HEK293 (cell line): ENCODE measurements around the gene FMNL3.

ENCODE experiments used
- YY2 ChIP-seq: fragments of 450-650 bp; formaldehyde crosslinking; IDR thresholded peaks from 2 replicates; pipeline ENCODE4 v1.5.1; 2016; ENCODE audit warnings: missing biosample characterization, missing genetic modification characterization
- ZFHX2 ChIP-seq: fragments of 450-650 bp; formaldehyde crosslinking; conservative IDR thresholded peaks from 2 replicates; pipeline ENCODE4 v1.5.1; 2016; ENCODE audit warnings: missing biosample characterization, missing genetic modification characterization
- ZNF138 ChIP-seq: fragments of 450-650 bp; formaldehyde crosslinking; IDR thresholded peaks from 2 replicates; pipeline ENCODE4 v1.5.1; 2016; ENCODE audit warnings: missing biosample characterization, missing genetic modification characterization, borderline replicate concordance
- ZNF146 ChIP-seq: fragments of 450-650 bp; formaldehyde crosslinking; IDR thresholded peaks from 2 replicates; pipeline ENCODE4 v1.5.1; 2016; ENCODE audit warnings: missing biosample characterization, missing genetic modification characterization
- ZNF274 ChIP-seq, 2 experiments: fragments of 200-500 bp in 1 of 2; fragments of 450-650 bp in 1 of 2; sonication (Bioruptor generic) in 1 of 2; formaldehyde crosslinking in 1 of 2; IDR thresholded peaks; 2 replicates each; pipeline versions ENCODE4 v1.5.1 to v1.6.1; 2014 to 2016; ENCODE audit warnings: borderline replicate concordance in 1 of 2, inconsistent platforms in 1 of 2, low read length in 1 of 2, missing biosample characterization in 1 of 2, missing genetic modification characterization in 1 of 2
- ZNF513 ChIP-seq: fragments of 450-650 bp; IDR thresholded peaks from 2 replicates; pipeline ENCODE4 v1.5.1; 2018; ENCODE audit warnings: missing biosample characterization, missing genetic modification characterization
- TF ChIP-seq, protein P1 (sequence below): fragments of 450-650 bp; formaldehyde crosslinking; IDR thresholded peaks from 2 replicates; pipeline ENCODE4 v1.5.1; 2016; ENCODE audit warnings: missing biosample characterization, missing genetic modification characterization

DNA sequence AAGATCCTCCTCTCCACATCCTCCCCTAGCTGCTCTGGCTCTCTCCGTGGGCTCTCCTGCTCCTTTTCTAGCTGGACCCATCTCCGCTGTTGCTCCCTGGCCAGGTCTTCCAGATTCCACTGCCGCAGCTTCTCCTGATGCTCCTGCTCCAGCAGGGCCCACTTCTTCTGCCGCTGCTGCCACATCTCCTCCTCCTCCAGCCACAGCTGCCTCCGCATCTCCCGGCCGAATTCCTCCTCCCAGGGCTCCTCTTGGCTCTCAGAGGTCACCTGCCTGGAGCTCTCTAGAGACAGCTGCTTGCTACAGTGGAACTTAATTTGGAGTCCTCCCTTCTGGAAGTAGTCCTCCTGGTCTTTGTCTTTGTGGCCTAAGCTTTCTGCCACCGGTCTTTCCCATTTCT, 107.2 kb downstream of the FMNL3 start:
- TF ChIP-seq ZNF513 (no peak), ZNF146 (tag by site-specific recombination) (no peak), ZNF274 (IDR thresholded peaks at IDR 0.05; ENCODE audit: low read length) (no peak), ZNF274 (tag by site-specific recombination; IDR thresholded peaks at IDR 0.05; ENCODE audit: borderline replicate concordance) (no peak), ZFHX2 (tag by site-specific recombination) (no peak), YY2 (tag by site-specific recombination) (no peak), ZNF138 (no peak)
- TF ChIP-seq, protein P1, sequence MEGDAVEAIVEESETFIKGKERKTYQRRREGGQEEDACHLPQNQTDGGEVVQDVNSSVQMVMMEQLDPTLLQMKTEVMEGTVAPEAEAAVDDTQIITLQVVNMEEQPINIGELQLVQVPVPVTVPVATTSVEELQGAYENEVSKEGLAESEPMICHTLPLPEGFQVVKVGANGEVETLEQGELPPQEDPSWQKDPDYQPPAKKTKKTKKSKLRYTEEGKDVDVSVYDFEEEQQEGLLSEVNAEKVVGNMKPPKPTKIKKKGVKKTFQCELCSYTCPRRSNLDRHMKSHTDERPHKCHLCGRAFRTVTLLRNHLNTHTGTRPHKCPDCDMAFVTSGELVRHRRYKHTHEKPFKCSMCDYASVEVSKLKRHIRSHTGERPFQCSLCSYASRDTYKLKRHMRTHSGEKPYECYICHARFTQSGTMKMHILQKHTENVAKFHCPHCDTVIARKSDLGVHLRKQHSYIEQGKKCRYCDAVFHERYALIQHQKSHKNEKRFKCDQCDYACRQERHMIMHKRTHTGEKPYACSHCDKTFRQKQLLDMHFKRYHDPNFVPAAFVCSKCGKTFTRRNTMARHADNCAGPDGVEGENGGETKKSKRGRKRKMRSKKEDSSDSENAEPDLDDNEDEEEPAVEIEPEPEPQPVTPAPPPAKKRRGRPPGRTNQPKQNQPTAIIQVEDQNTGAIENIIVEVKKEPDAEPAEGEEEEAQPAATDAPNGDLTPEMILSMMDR: no peak
